H1 (cell line): ENCODE data around the gene ISLR2.

Source experiments
- TCF12 ChIP-seq: IDR thresholded peaks from 2 replicates; pipeline ENCODE4 v1.6.1; 2011; ENCODE audit warnings: low read depth, mild to moderate bottlenecking, low read length
- TF ChIP-seq, protein P1 (sequence below), 3 experiments: IDR thresholded peaks; 1 replicate in 2 of 3; 2 replicates in 1 of 3; pipeline versions ENCODE4 v1.5.1 to v1.6.1; 2011; ENCODE audit warnings: low read length in 3 of 3, mild to moderate bottlenecking in 3 of 3, inconsistent platforms in 2 of 3, low read depth in 1 of 3, moderate library complexity in 1 of 3; ENCODE audit not compliant: insufficient read depth in 1 of 3; ENCODE audit errors: control extremely low read depth in 1 of 3

DNA sequence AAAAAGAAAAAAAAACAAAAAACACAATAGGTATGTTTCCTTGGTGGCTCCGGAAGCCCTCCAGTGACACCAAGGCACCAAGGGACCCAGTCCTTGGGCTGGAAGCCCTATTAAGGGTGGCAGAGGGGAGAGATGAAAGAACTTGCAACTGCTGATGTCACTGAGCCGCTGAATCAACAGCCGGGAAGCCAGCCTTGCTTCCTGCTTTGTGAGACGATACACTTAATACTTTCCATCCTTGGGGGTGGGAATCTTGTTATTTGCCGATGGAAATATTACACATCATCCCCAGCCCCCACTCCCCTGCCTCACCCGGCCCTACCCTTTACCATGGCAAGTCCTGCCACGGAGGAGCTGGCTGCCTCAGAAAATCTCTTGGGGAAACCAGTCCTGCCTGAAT, 5.6 kb upstream of the ISLR2 start:
- TF ChIP-seq, protein P1, sequence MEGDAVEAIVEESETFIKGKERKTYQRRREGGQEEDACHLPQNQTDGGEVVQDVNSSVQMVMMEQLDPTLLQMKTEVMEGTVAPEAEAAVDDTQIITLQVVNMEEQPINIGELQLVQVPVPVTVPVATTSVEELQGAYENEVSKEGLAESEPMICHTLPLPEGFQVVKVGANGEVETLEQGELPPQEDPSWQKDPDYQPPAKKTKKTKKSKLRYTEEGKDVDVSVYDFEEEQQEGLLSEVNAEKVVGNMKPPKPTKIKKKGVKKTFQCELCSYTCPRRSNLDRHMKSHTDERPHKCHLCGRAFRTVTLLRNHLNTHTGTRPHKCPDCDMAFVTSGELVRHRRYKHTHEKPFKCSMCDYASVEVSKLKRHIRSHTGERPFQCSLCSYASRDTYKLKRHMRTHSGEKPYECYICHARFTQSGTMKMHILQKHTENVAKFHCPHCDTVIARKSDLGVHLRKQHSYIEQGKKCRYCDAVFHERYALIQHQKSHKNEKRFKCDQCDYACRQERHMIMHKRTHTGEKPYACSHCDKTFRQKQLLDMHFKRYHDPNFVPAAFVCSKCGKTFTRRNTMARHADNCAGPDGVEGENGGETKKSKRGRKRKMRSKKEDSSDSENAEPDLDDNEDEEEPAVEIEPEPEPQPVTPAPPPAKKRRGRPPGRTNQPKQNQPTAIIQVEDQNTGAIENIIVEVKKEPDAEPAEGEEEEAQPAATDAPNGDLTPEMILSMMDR (IDR thresholded peaks at IDR 0.05; ENCODE audit: control extremely low read depth in 1 of 3, insufficient read depth in 1 of 3, low read depth in 1 of 3, low read length in 3 of 3), result no peak
- no peak for TF ChIP-seq TCF12
